MG63 (cell line): ENCODE results near the gene CCDC141. TPM values are rescaled to one million over a fixed set of nuclear protein-coding genes. Genes with fewer than 3 reads are reported as not detected.
"Not testable (repeated sequence)": the region's sequence is repeated elsewhere in the genome, so short reads cannot be mapped to it uniquely, and the experiment has no call there.

Experiments used
- DNase-seq: peaks from one replicate; pipeline ENCODE4 v3.0.0-alpha.2; 2020
- H3K27me3 ChIP-seq: fragments of 250-450 bp; sonication (Bioruptor Pico); 2 replicates; pipeline ENCODE4 v1.5.1; 2020; ENCODE audit warnings: mild to moderate bottlenecking, moderate library complexity
- H3K36me3 ChIP-seq: fragments of 250-450 bp; sonication (Bioruptor Pico); 2 replicates; pipeline ENCODE4 v1.5.1; 2020; ENCODE audit warnings: mild to moderate bottlenecking, moderate library complexity
- H3K4me3 ChIP-seq: fragments of 250-450 bp; sonication (Bioruptor Pico); 2 replicates; pipeline ENCODE4 v1.5.1; 2020; ENCODE audit warnings: mild to moderate bottlenecking, moderate library complexity
- H3K9me3 ChIP-seq: fragments of 250-450 bp; sonication (Bioruptor Pico); 2 replicates; pipeline ENCODE4 v1.5.1; 2020; ENCODE audit warnings: mild to moderate bottlenecking, moderate library complexity
- total RNA-seq: library from RNA; depleted of rRNA; stranded (reverse); fragments of >200 nt; shearing (Covaris generic); gene quantifications from 2 replicates; pipeline ENCODE4 v1.2.3, GENCODE V29; 2014; ENCODE audit warnings: low replicate concordance

CCDC141 gene
- total RNA-seq, 1 experiment from 2014 or later = not detected

DNA sequence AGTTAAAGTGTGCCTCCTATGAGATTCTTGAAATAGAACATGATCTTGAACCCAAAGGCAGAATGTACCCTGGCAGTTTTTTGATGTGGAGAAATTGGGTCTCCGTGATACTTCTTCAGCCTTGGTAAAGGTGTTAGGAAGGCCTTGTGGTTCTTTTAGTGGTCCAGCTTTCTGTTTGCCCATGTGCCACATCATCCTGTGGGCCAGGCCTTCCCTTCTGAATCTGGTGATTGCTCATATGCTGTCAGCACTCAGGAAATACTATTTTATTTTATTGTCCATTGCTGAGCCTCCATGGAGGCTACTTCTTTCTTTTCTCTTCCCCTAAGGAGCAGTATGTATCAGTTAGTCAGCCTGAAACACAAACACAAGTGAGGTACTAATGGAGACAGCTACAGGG lies 52.9 kb downstream of the CCDC141 start:
- no peak for DNase-seq
- Histone ChIP-seq H3K4me3 (no peak overlapping the region), H3K36me3 (no peaks in the 10 kb centered on the region), H3K27me3 (no peaks in the 10 kb centered on the region), H3K9me3 (no peaks in the 10 kb centered on the region)

DNA sequence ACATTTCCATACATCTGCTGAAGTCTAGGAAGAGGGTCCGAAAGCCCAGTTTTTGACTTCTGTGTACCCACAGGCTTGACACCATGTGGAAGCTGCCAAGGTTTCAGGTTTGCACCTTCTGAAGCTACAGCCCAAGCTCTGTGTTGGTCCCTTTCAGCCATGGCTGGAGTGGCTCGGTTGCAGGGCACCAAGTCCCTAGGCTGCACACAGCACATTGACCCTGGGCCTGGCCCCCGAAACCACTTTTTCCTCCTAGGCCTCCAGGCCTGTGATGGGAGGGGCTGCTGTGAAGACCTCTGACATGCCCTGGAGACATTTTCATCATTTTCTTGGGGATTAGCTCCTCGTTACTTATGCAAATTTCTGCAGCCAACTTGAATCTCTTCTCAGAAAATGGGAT lies 55.7 kb downstream of the CCDC141 start:
- Histone ChIP-seq H3K27me3 (no peaks in the 10 kb centered on the region), H3K9me3 (no peaks in the 10 kb centered on the region), H3K36me3 (no peaks in the 10 kb centered on the region), H3K4me3 (no peak overlapping the region)
- no peak for DNase-seq

DNA sequence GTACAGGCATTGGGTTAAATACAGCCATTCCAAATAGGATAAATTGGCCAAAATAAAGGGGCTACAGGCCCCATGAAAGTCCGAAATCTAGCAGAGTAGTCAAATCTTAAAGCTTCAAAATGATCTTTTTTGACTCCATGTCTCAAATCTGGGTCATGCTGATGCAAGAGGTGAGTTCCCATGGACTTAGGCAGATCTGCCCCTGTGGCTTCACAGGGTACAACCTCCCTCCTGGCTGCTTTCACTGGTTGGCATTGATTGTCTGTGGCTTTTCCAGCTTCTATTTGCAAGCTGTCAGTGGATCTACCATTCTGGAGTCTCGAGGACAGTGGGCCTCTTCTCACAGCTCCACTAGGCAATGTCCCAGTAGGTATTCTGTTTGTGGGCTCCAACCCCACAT lies 56.1 kb downstream of the CCDC141 start:
- Histone ChIP-seq H3K4me3 (no peak overlapping the region), H3K36me3 (no peaks in the 10 kb centered on the region), H3K27me3 (no peaks in the 10 kb centered on the region), H3K9me3 (no peaks in the 10 kb centered on the region)
- no peak for DNase-seq

GRCh38 chr2:178992719-178993118 lies 57.2 kb downstream of the CCDC141 start:
- H3K36me3 ChIP-seq, H3K9me3 ChIP-seq, DNase-seq, H3K27me3 ChIP-seq, H3K4me3 ChIP-seq: not testable (repeated sequence)

GRCh38 chr2:178990533-178991241 lies 59.2 kb downstream of the CCDC141 start:
- Histone ChIP-seq H3K4me3 (no peak overlapping the region), H3K9me3 (no peaks in the 10 kb centered on the region), H3K27me3 (no peaks in the 10 kb centered on the region), H3K36me3 (no peaks in the 10 kb centered on the region)
- no peak for DNase-seq

DNA sequence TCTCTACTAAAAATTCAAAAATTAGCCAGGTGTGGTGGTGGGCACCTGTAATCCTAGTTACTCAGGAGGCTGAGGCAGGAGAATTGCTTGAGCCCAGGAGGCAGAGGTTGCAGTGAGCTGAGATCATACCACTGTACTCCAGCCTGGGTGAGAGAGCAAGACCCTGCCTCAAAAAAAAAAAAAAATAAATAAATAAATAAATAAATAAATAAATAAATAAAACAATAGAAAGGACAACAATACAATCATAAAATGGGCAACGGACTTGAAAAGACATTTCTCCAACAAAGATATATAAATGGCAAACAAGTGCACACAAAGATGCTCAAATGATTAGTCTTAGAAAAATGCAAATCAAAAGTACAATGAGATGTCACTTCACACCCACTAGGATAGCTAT lies 60.5 kb downstream of the CCDC141 start:
- H3K27me3 ChIP-seq, H3K9me3 ChIP-seq, H3K4me3 ChIP-seq, DNase-seq, H3K36me3 ChIP-seq: not testable (repeated sequence)

DNA sequence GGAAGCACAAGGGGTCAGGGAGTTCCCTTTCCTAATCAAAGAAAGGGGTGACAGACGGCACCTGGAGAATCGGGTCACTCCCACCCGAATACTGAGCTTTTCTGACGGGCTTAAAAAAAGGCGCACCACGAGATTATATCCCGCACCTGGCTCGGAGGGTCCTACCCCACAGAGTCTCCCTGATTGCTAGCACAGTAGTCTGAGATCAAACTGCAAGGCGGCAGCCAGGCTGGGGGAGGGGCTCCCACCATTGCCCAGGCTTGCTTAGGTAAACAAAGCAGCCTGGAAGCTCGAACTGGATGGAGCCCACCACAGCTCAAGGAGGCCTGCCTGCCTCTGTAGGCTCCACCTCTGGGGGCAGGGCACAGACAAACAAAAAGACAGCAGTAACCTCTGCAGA lies 67.3 kb downstream of the CCDC141 start:
- H3K36me3 ChIP-seq, H3K9me3 ChIP-seq, H3K27me3 ChIP-seq, H3K4me3 ChIP-seq, DNase-seq: not testable (repeated sequence)

DNA sequence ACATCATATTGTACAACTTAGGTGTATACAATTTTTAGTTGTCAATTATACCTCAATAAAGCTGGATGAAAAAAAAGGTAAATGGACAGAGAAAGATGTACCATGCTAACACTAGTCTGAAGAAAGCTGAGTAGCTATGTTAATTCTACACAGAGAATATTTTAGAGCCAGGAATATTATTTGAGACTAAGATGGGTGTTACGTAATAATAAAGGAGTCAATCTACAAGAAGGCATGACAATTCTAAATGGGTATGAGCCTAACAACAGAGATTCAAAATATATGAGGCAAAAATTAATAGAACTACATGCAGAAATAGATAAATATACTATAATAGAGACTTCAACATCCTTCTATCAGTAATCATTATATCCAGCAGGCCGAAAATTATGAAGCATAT lies 69.1 kb downstream of the CCDC141 start:
- Histone ChIP-seq H3K27me3 (no peaks in the 10 kb centered on the region), H3K36me3 (no peaks in the 10 kb centered on the region), H3K9me3 (no peaks in the 10 kb centered on the region), H3K4me3 (no peak overlapping the region)
- DNase-seq = no peak

DNA sequence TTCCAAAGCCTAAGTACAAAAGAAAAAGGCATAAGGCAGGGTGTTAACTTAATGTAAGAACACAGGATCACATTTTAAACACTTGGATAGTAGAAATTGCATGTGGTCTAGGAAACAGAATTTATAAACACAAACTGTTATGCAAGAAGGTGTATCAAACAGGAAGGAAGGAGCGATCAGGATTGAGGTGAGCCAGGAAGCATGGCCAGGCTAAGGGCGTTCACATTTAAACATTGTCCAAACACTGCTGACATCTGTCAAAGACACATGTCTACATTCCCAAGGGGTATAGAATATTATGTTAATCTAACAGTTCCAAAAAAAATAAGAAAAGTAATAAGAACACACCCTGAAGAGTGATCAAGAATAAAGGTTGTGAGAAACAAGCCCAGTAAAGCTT lies 71.3 kb downstream of the CCDC141 start:
- no peaks in the 10 kb centered on the region for H3K36me3 ChIP-seq
- H3K27me3 ChIP-seq = no peaks in the 10 kb centered on the region
- no peak for DNase-seq
- no peak overlapping the region for H3K4me3 ChIP-seq
- H3K9me3 ChIP-seq = no peaks in the 10 kb centered on the region

GRCh38 chr2:178976351-178976750 lies 73.6 kb downstream of the CCDC141 start:
- no peak for DNase-seq
- no peaks in the 10 kb centered on the region for H3K9me3 ChIP-seq
- no peaks in the 10 kb centered on the region for H3K36me3 ChIP-seq
- H3K27me3 ChIP-seq = no peaks in the 10 kb centered on the region
- no peak overlapping the region for H3K4me3 ChIP-seq

GRCh38 chr2:178962805-178963433 lies 87.0 kb downstream of the CCDC141 start:
- Histone ChIP-seq H3K4me3 (no peak overlapping the region), H3K27me3 (no peaks in the 10 kb centered on the region), H3K36me3 (no peaks in the 10 kb centered on the region), H3K9me3 (no peaks in the 10 kb centered on the region)
- no peak for DNase-seq

- H3K27me3 ChIP-seq = no peaks in the 10 kb centered on the region
- H3K36me3 ChIP-seq = no peaks in the 10 kb centered on the region
- no peak overlapping the region for H3K4me3 ChIP-seq
- DNase-seq = no peak
- H3K9me3 ChIP-seq = no peaks in the 10 kb centered on the region
These were observed 87.8 kb downstream of the CCDC141 start for GRCh38 chr2:178962152-178962551.

DNA sequence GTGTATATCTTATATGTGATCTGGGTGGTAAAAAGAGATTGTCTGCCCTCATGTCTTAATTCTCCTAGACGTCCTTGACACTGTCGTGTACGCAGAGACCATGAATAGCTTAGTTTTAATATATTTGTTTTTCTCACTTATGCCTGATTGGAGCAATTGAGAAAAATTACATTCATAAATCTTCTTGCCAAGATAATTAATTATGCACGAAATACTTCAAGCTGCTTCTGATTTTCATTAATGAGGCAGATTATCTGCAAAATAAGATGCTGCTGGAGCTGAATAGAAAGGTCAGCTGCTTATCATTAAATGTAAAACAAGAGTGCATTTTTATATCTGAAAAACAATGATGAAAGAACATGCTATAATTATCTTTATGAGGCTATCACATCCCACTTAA lies 95.9 kb downstream of the CCDC141 start:
- no peak for DNase-seq
- Histone ChIP-seq H3K36me3 (no peaks in the 10 kb centered on the region), H3K4me3 (no peak overlapping the region), H3K27me3 (peaks cover 3% of the 10 kb centered on the region; the same call in 1 of the 2 replicates), H3K9me3 (no peaks in the 10 kb centered on the region)

DNA sequence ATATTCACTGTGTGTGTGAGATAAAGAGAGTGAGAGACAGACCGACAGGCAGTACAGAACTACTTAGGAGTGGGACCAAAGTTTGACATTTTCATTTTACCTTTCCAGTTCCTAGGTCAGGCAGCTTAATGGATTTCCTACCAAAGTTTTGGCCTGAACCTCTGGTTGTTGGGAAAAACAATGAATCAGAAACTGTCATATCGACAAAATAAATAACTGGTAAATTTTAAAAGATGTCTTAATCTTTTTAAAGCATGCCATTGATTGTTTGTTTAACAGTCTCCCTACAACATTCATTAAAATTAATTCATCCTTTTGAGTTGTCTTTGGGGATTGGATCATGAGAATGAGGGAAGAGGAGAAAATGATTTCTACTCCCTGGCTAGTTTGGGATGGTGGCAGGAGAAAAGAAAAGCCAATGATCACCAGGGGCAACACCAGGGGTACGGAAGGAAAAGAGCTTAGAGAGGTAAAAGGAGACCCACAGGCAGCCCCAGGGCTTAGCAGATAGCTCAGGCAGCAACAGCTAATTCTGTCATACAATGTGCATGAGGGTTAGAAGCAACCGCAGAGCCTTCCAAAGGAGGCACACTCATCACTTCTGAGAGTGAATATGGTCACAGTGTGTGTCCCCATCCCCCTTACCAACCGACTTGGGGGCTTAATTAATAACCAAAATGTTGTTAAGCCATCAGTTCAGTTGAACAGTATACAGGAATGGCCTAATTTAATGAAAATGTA lies 98.5 kb downstream of the CCDC141 start:
- H3K36me3 ChIP-seq = no peaks in the 10 kb centered on the region
- no peaks in the 10 kb centered on the region for H3K9me3 ChIP-seq
- H3K4me3 ChIP-seq = no peak overlapping the region
- H3K27me3 ChIP-seq = peaks cover 3% of the 10 kb centered on the region; the same call in 1 of the 2 replicates
- no peak for DNase-seq

DNA sequence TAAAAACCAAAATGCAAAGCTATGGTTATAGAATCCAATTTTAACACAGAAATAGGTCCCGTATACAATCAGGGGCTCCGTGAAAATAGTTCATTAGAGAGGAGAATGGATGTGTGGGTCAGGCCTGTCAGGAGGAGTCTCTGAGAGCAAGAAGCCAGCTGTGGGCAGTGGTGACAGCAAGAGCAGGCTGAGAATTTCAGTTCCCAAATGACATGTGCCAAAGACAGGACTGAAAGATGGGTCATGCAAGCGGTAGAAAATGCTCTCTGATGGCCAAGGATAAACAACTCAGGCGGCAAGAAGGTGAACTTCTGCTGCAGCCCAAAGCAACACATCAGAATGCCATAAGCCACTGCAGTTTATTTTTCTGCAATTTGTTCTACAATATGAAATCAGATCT lies 100.4 kb downstream of the CCDC141 start:
- H3K27me3 ChIP-seq = peaks cover 3% of the 10 kb centered on the region; the same call in 1 of the 2 replicates
- DNase-seq = no peak
- H3K36me3 ChIP-seq = no peaks in the 10 kb centered on the region
- no peaks in the 10 kb centered on the region for H3K9me3 ChIP-seq
- no peak overlapping the region for H3K4me3 ChIP-seq

GRCh38 chr2:178949151-178949550 lies 100.8 kb downstream of the CCDC141 start:
- Histone ChIP-seq H3K27me3 (peaks cover 3% of the 10 kb centered on the region; the same call in 1 of the 2 replicates), H3K4me3 (no peak overlapping the region), H3K36me3 (no peaks in the 10 kb centered on the region), H3K9me3 (no peaks in the 10 kb centered on the region)
- no peak for DNase-seq

- no peak overlapping the region for H3K4me3 ChIP-seq
- H3K36me3 ChIP-seq = no peaks in the 10 kb centered on the region
- DNase-seq = no peak
- H3K9me3 ChIP-seq = no peaks in the 10 kb centered on the region
- H3K27me3 ChIP-seq = peaks cover 3% of the 10 kb centered on the region; the same call in 1 of the 2 replicates
These were observed 102.9 kb downstream of the CCDC141 start for GRCh38 chr2:178947006-178947405.
